ENCODE data around the gene ABI3BP.
A peak's percentile ranks its signal among the peaks of the same experiment; 100 is the strongest.

ABI3BP gene

GRCh38 chr3:100710261-100710968 lies 282.8 kb downstream of the ABI3BP start:
- DNase-seq = no peak

- DNase-seq = no peak
Observed at GRCh38 chr3:100709842-100710260, 283.4 kb downstream of the ABI3BP start.

- DNase-seq = peak; percentile 98
Observed at GRCh38 chr3:100708989-100709841, 284.0 kb downstream of the ABI3BP start, which contains the start of gene TFG. TSS of gene TFG (plus strand) at chr3:100709494. CDS start at chr3:100713686, 4,192 bp downstream.

- DNase-seq = no peak
Observed at GRCh38 chr3:100708644-100708988, 284.6 kb downstream of the ABI3BP start.

GRCh38 chr3:100706365-100706764 lies 286.9 kb downstream of the ABI3BP start:
- no peak for DNase-seq

GRCh38 chr3:100703865-100704264 lies 289.4 kb downstream of the ABI3BP start:
- no peak for DNase-seq

GRCh38 chr3:100702980-100703345 lies 290.3 kb downstream of the ABI3BP start:
- no peak for DNase-seq

- DNase-seq = no peak
Observed at GRCh38 chr3:100702082-100702979, 290.9 kb downstream of the ABI3BP start.

GRCh38 chr3:100700708-100701107 lies 292.5 kb downstream of the ABI3BP start:
- DNase-seq = no peak
